ENCODE results near the gene DEDD2. TPM values are rescaled to one million over a fixed set of nuclear protein-coding genes. Genes with fewer than 3 reads are reported as not detected.
A peak's percentile ranks its signal among the peaks of the same experiment; 100 is the strongest.

The DEDD2 gene
- polyA plus RNA-seq, 1 of the 3 experiments (the other 2 are of a cell fraction) = 30.2 TPM

DNA sequence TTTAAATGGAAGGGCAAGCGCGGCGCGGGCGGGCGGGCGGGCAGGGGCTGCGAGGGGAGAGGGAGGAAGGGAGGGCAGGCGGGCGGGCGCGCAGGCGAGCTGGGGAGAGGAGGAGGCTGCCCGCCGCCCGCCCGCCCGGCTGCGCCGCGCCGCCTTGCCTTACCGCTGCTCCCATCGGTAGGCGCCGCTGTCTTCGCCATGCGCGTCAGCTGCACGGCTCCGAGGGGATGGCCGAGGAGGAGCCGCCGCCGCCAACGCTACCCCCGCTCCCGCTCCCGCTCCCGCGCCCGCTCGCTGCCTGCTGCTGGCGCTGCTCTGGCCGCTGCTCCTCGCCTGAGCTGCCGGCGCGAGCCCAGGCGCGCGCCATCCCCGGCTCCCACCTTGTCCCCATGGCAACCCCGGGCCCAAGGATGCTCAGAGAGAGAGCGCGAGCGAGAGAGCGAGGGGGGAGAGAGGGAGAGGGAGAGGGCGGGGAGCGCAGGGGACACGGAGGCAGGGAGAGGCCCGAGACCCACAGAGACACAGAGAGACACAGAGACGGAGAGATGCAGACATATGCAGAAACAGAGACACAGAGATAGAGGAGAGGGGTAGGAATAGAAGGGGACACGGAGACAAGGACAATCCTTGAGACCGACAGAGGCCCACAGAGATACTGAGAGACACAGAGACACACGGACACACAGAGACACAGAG is 40.3 kb downstream of the DEDD2 start:
- peaks cover 0 to 11% of the 10 kb centered on the region in 2 experiments; a peak in 1 of 4 replicates for H3K4me1 ChIP-seq (ENCODE audit: control insufficient read depth in 1 of 2, insufficient read depth in 2 of 2, low read depth in 1 of 2, low read length in 1 of 2)
- H3K27me3 ChIP-seq (ENCODE audit: insufficient read depth) = peaks cover 37% of the 10 kb centered on the region
- H4K20me1 ChIP-seq (ENCODE audit: insufficient read depth) = no peaks in the 10 kb centered on the region
- peak; percentile 36 for TF ChIP-seq CTCF (IDR thresholded peaks at IDR 0.05)
- TF ChIP-seq NRF1 (IDR thresholded peaks at IDR 0.05; ENCODE audit: low read depth, low read length) = peak; percentile 41; the same call in 1 of the 2 replicates
- no peak for TF ChIP-seq MXI1 (IDR thresholded peaks at IDR 0.05; ENCODE audit: low read depth, low read length)
- TF ChIP-seq SIN3A (IDR thresholded peaks at IDR 0.05; ENCODE audit: borderline replicate concordance, low read depth, low read length) = peak; percentile 26; the same call in 1 of the 2 replicates
- TF ChIP-seq POLR2AphosphoS5 (IDR thresholded peaks at IDR 0.05; ENCODE audit: low read depth, low read length) = no peak
- TF ChIP-seq SMC3 (IDR thresholded peaks at IDR 0.05; ENCODE audit: low read depth, low read length) = 0 out of 2 replicates have a peak, but pooled peaks have one; percentile 2
- TF ChIP-seq CHD2 (IDR thresholded peaks at IDR 0.05; ENCODE audit: low read length, partially characterized antibody) = no peak
- WGBS (ENCODE audit: low lambda C conversion rate) = under 1% methylated on average over 34 of the region's 66 CpGs
- H3K9me3 ChIP-seq = no peaks in the 10 kb centered on the region
- no peaks in the 10 kb centered on the region for H3K36me3 ChIP-seq (replicated peaks in 1 of 2; ENCODE audit: control insufficient read depth in 1 of 2, insufficient read depth in 2 of 2, low read length in 1 of 2)
- H3K79me2 ChIP-seq (ENCODE audit: insufficient read depth) = no peaks in the 10 kb centered on the region
- peak overlapping the region; percentile 52 to 78 for H3K4me3 ChIP-seq (ENCODE audit: low read depth in 2 of 2, low read length in 1 of 2)
- ChIA-PET POLR2A (no interaction called here), CTCF (interaction anchor here (0.8 to 3.9 kb wide), 14 partner anchors 10 to 103 kb away, joined by 3 to 32 read pairs (median 4); partner anchors contain the start of gene POU2F2)
- peak; percentile 91 for DNase-seq
- peak overlapping the region; percentile 91 for H3K4me2 ChIP-seq
- H3F3A ChIP-seq (replicated peaks; ENCODE audit: insufficient read depth) = peaks cover 12% of the 10 kb centered on the region
- H2AFZ ChIP-seq (ENCODE audit: low read depth) = peak overlapping the region; percentile 59; the same call in 1 of the 2 replicates
- H3K9ac ChIP-seq = peak overlapping the region; percentile 39; the same call in 1 of the 2 replicates
- no peaks in the 10 kb centered on the region for H3K9me2 ChIP-seq
- H3K27ac ChIP-seq (ENCODE audit: low read depth in 2 of 2, low read length in 1 of 2) = peak overlapping the region in 1 of 2 experiments; percentile 41; a peak in 1 of 4 replicates

DNA sequence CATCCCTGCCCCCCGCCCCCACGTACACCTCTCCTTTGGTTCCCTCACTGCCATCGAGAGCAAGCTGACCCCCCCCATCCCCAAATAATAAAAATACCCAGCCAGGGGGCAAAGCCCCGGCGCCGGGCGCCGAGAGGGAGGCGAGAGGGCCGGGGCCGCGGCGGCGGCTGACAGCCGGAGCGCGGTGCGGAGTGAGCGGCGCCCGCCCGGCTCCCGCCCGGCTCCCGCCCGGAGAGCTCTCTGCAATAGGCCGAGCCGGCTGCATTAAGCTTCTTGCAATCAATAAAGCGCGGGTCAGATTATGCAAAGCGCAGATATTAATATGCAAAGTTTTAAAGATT is 40.9 kb downstream of the DEDD2 start:
- WGBS (ENCODE audit: low lambda C conversion rate) = 2% methylated on average over 31 of the region's 31 CpGs
- Histone ChIP-seq H3K36me3 (replicated peaks in 1 of 2; ENCODE audit: control insufficient read depth in 1 of 2, insufficient read depth in 2 of 2, low read length in 1 of 2) (no peaks in the 10 kb centered on the region), H3K4me1 (ENCODE audit: control insufficient read depth in 1 of 2, insufficient read depth in 2 of 2, low read depth in 1 of 2, low read length in 1 of 2) (peaks cover 0 to 11% of the 10 kb centered on the region in 2 experiments; a peak in 1 of 4 replicates), H3K9me3 (no peaks in the 10 kb centered on the region), H3K9me2 (no peaks in the 10 kb centered on the region), H3K79me2 (ENCODE audit: insufficient read depth) (no peaks in the 10 kb centered on the region), H2AFZ (ENCODE audit: low read depth) (peak overlapping the region; percentile 90), H3K27ac (ENCODE audit: low read depth in 2 of 2, low read length in 1 of 2) (0 out of 4 replicates have a peak overlapping the region, but pooled peaks of 1 of the 2 experiments have one; percentile 5), H3K4me3 (ENCODE audit: low read depth in 2 of 2, low read length in 1 of 2) (peak overlapping the region; percentile 52 to 78), H3K27me3 (ENCODE audit: insufficient read depth) (peaks cover 37% of the 10 kb centered on the region), H3F3A (replicated peaks; ENCODE audit: insufficient read depth) (peaks cover 12% of the 10 kb centered on the region), H3K4me2 (peak overlapping the region; percentile 91), H3K9ac (peak overlapping the region; percentile 25; the same call in 1 of the 2 replicates), H4K20me1 (ENCODE audit: insufficient read depth) (no peaks in the 10 kb centered on the region)
- TF ChIP-seq CTCF (IDR thresholded peaks at IDR 0.05) = no peak
- no peak; the same call in 1 of the 2 replicates for TF ChIP-seq MXI1 (IDR thresholded peaks at IDR 0.05; ENCODE audit: low read depth, low read length)
- TF ChIP-seq TEAD4 (IDR thresholded peaks at IDR 0.05; ENCODE audit: borderline replicate concordance, insufficient read depth) = no peak
- TF ChIP-seq RFX5 (IDR thresholded peaks at IDR 0.05; ENCODE audit: low read length) = no peak
- TF ChIP-seq GABPA (IDR thresholded peaks at IDR 0.05; ENCODE audit: low read depth) = no peak
- TF ChIP-seq JUND (IDR thresholded peaks at IDR 0.05) = no peak
- TF ChIP-seq, protein P1, sequence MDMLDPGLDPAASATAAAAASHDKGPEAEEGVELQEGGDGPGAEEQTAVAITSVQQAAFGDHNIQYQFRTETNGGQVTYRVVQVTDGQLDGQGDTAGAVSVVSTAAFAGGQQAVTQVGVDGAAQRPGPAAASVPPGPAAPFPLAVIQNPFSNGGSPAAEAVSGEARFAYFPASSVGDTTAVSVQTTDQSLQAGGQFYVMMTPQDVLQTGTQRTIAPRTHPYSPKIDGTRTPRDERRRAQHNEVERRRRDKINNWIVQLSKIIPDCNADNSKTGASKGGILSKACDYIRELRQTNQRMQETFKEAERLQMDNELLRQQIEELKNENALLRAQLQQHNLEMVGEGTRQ (IDR thresholded peaks at IDR 0.05; ENCODE audit: borderline replicate concordance, low read depth, low read length) = no peak
- no peak for TF ChIP-seq FOXJ3 (CRISPR knock-in tag; IDR thresholded peaks at IDR 0.05)
- TF ChIP-seq USF1 (IDR thresholded peaks at IDR 0.05; ENCODE audit: borderline replicate concordance, low read depth) = no peak
- no peak for TF ChIP-seq TCF12 (IDR thresholded peaks at IDR 0.05)
- no peak for TF ChIP-seq RCOR1 (IDR thresholded peaks at IDR 0.05; ENCODE audit: low read length)
- TF ChIP-seq POLR2AphosphoS5 (IDR thresholded peaks at IDR 0.05; ENCODE audit: low read depth, low read length) = no peak
- TF ChIP-seq SMC3 (IDR thresholded peaks at IDR 0.05; ENCODE audit: low read depth, low read length) = no peak
- no peak for TF ChIP-seq RAD21 (IDR thresholded peaks at IDR 0.05; ENCODE audit: low read length)
- ChIA-PET POLR2A (no interaction called here), CTCF (interaction anchor here (0.9 to 3.9 kb wide), 14 partner anchors 9 to 103 kb away, joined by 3 to 32 read pairs (median 4); partner anchors contain the start of gene POU2F2)
- peak; percentile 82 for DNase-seq
